Endothelial cell (in vitro differentiated cells): ENCODE measurements around the gene SPRR2F. TPM values are rescaled to one million over a fixed set of nuclear protein-coding genes. Genes with fewer than 3 reads are reported as not detected.

Experiments
- DNase-seq: peaks from one replicate; pipeline ENCODE4 v3.0.0; 2021; ENCODE audit warnings: low spot score
- H3K27ac Mint-ChIP-seq: one replicate; pipeline ENCODE4 v1.8.0; 2021; ENCODE audit warnings: mixed read lengths, inconsistent platforms; ENCODE audit not compliant: unreplicated experiment
- H3K27me3 Mint-ChIP-seq: one replicate; pipeline ENCODE4 v1.8.0; 2021; ENCODE audit warnings: mild to moderate bottlenecking, moderate library complexity, mixed read lengths, inconsistent platforms; ENCODE audit not compliant: unreplicated experiment
- H3K36me3 Mint-ChIP-seq: one replicate; pipeline ENCODE4 v1.8.0; 2021; ENCODE audit warnings: mild to moderate bottlenecking, low read depth, mixed read lengths, inconsistent platforms; ENCODE audit not compliant: unreplicated experiment
- H3K4me1 Mint-ChIP-seq: one replicate; pipeline ENCODE4 v1.8.0; 2021; ENCODE audit warnings: mild to moderate bottlenecking, mixed read lengths, inconsistent platforms; ENCODE audit not compliant: unreplicated experiment
- H3K4me3 Mint-ChIP-seq: one replicate; pipeline ENCODE4 v1.8.0; 2021; ENCODE audit warnings: mild to moderate bottlenecking, mixed read lengths, inconsistent platforms; ENCODE audit not compliant: unreplicated experiment
- H3K9me3 Mint-ChIP-seq: one replicate; pipeline ENCODE4 v1.8.0; 2021; ENCODE audit warnings: mixed read lengths, inconsistent platforms; ENCODE audit not compliant: unreplicated experiment
- total RNA-seq: library from RNA; stranded (reverse); fragmentation: NEBNext Ultra II Directional; extraction: Animal tissue kit (Norgen Biotek cat#: 25700); gene quantifications from one replicate; pipeline ENCODE4 v1.2.1, GENCODE V29; 2021; ENCODE audit not compliant: unreplicated experiment
- TF ChIP-seq, protein P1 (sequence below): fragments of 200-600 bp; sonication (generic); IDR thresholded peaks from one replicate; pipeline ENCODE4 v1.5.0; 2021; ENCODE audit warnings: antibody characterized with exemption; ENCODE audit not compliant: unreplicated experiment

The SPRR2F gene
- total RNA-seq, 1 donor from 2014 or later, result not detected

DNA sequence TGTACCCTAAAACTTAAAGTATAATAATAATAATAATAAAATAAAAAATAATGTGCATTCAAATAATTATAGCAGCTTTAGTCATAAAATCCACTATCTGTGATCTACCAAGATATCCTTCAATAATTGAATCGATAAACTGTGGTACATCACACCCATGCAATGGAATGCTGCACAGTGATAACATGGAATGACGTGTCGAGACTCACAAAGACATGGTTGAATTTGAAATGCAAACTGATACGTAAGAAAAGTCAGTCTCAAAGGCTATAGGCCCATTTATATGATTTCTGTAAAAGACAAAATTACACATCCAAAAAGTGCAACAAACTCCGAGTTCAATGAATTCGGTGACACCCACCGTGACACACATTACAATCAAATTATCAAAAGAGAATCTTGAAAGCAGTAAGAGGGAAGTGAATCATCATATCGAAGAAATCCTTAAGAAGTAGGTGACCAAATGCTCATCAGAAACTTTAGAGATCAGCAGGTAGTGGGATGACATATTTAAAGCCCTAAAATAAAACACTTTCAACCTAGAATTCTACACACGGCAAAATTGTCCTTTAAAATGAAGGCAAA lies 13.8 kb downstream of the SPRR2F start:
- no peaks in the 10 kb centered on the region for H3K36me3 Mint-ChIP-seq
- H3K4me3 Mint-ChIP-seq, result no peak overlapping the region
- H3K9me3 Mint-ChIP-seq, result no peaks in the 10 kb centered on the region
- TF ChIP-seq, protein P1, sequence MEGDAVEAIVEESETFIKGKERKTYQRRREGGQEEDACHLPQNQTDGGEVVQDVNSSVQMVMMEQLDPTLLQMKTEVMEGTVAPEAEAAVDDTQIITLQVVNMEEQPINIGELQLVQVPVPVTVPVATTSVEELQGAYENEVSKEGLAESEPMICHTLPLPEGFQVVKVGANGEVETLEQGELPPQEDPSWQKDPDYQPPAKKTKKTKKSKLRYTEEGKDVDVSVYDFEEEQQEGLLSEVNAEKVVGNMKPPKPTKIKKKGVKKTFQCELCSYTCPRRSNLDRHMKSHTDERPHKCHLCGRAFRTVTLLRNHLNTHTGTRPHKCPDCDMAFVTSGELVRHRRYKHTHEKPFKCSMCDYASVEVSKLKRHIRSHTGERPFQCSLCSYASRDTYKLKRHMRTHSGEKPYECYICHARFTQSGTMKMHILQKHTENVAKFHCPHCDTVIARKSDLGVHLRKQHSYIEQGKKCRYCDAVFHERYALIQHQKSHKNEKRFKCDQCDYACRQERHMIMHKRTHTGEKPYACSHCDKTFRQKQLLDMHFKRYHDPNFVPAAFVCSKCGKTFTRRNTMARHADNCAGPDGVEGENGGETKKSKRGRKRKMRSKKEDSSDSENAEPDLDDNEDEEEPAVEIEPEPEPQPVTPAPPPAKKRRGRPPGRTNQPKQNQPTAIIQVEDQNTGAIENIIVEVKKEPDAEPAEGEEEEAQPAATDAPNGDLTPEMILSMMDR, result no peak
- no peak overlapping the region for H3K27ac Mint-ChIP-seq
- H3K27me3 Mint-ChIP-seq, result peaks cover 1% of the 10 kb centered on the region
- H3K4me1 Mint-ChIP-seq, result peaks cover 7% of the 10 kb centered on the region
- no peak for DNase-seq

DNA sequence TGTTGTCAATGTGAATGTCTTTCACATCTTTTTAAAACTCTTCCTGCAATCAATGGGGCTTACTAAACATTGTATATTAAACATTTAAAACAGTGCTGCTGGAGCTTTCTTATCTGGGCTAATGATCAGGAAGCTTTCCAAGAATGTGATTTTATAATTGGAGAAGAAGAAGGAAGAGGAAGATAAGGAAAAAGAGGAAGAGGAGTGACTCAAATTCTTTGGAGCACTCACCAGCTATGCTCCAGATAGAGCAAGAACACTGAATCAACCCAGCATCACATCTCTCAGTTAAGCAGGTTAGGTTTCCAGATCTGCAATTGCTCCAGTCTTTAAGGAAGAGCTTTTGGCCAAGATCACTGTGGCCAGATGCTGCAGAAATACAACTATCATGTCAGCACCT lies 17.6 kb downstream of the SPRR2F start:
- Mint-ChIP-seq H3K4me3 (no peak overlapping the region), H3K9me3 (no peaks in the 10 kb centered on the region), H3K36me3 (no peaks in the 10 kb centered on the region), H3K4me1 (peaks cover 7% of the 10 kb centered on the region), H3K27me3 (peaks cover 1% of the 10 kb centered on the region), H3K27ac (no peak overlapping the region)
- TF ChIP-seq, protein P1, result no peak
- DNase-seq, result no peak

DNA sequence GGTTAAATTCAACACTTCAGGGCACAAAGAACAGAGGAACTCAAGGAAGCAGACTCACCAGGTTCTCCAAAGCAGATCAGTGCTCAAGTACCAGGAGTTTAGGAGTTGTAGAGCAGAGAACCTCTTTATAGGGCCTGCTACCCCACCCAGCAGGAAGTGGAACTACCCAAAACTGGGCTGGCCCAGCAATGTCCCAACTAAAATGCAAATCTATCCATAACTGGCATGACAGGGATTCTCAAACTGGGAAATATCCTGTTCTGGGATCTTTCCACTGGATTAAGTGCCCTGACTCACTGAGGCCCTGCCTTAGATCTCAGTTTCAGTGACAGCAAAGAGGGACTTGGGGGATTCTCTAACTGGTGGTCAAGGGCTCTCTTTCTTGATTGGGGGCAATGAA lies 18.9 kb downstream of the SPRR2F start, which contains the start of gene SPRR2E:
Gene SPRR2E, minus strand, starts transcription at position 101 of the 400 bp plus-strand sequence. CDS start 775 bp downstream, outside the sequence.
- Mint-ChIP-seq H3K4me1 (peaks cover 7% of the 10 kb centered on the region), H3K4me3 (no peak within 1 kb of the TSS), H3K36me3 (no peaks in the 10 kb centered on the region), H3K27ac (no peak within 1 kb of the TSS), H3K9me3 (no peaks in the 10 kb centered on the region), H3K27me3 (peaks cover 1% of the 10 kb centered on the region)
- DNase-seq, result no peak
- TF ChIP-seq, protein P1, result no peak

DNA sequence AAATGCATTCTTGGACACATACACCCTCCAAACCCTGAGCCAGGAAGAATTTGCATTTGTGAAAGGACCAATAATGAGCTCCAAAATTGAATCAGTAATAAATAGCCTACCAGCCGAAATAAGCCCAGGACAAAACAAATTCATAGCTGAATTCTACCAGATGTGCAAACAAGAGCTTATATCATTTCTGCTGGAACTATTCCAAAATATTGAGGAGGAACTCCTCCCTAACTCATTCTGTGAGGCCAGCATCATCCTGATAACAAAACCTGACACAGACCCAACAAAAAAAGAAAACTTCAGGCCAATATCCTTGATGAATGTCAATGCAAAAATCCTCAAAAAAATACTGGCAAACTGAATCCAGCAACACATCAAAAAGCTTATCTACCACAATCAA lies 25.7 kb downstream of the SPRR2F start:
- DNase-seq, result no peak
- peaks cover 2% of the 10 kb centered on the region for H3K27me3 Mint-ChIP-seq
- no peak overlapping the region for H3K27ac Mint-ChIP-seq
- no peaks in the 10 kb centered on the region for H3K9me3 Mint-ChIP-seq
- no peaks in the 10 kb centered on the region for H3K36me3 Mint-ChIP-seq
- TF ChIP-seq, protein P1, result no peak
- no peaks in the 10 kb centered on the region for H3K4me1 Mint-ChIP-seq
- H3K4me3 Mint-ChIP-seq, result no peak overlapping the region

DNA sequence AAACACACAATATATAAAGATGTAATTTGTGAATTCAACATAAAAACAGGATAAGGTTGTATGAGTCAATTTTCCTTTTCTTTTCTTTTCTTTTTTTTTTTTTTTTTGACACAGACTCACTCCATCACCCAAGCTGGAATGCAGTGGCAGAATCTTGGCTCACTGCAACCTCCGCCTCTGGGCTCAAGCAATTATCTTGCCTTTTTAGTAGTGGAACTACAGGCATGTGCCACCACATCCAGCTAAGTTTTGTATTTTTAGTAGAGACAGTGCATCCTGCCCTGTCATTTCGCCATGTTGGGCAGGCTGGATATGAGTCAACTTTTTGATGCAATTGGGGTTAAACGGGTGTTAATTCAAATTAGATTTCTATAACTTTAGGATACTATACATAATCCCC lies 31.6 kb downstream of the SPRR2F start:
- Mint-ChIP-seq H3K4me1 (no peaks in the 10 kb centered on the region), H3K9me3 (no peaks in the 10 kb centered on the region), H3K27me3 (peaks cover 2% of the 10 kb centered on the region), H3K36me3 (no peaks in the 10 kb centered on the region), H3K27ac (no peak overlapping the region), H3K4me3 (no peak overlapping the region)
- no peak for DNase-seq
- TF ChIP-seq, protein P1, result no peak
